Vagina (tissue), 2 donors: ENCODE data around the gene PPP1R2C. TPM values are rescaled to one million over a fixed set of nuclear protein-coding genes. Genes with fewer than 3 reads are reported as not detected.

Experiments used
- DNase-seq, 2 donors: peaks; one replicate each; pipeline ENCODE4 v3.0.0-alpha.2; 2017; ENCODE audit errors: extremely low spot score in 2 of 2
- H3K27ac ChIP-seq: fragments of 200-600 bp; sonication (generic); one replicate; pipeline ENCODE4 v1.5.1; 2019
- H3K27me3 ChIP-seq: fragments of 200-600 bp; sonication (generic); one replicate; pipeline ENCODE4 v1.5.1; 2019
- H3K36me3 ChIP-seq, 2 donors: fragments of 200-600 bp; sonication (generic); one replicate each; pipeline ENCODE4 v1.5.1; 2017 to 2019
- H3K4me1 ChIP-seq: fragments of 200-600 bp; sonication (generic); one replicate; pipeline ENCODE4 v1.5.1; 2019
- H3K4me3 ChIP-seq, 2 donors: fragments of 200-600 bp; sonication (generic); 1 replicate in 1 of 2; 2 replicates in 1 of 2; pipeline ENCODE4 v1.5.1; 2016 to 2019
- H3K9me3 ChIP-seq: fragments of 200-600 bp; sonication (generic); one replicate; pipeline ENCODE4 v1.5.1; 2019
- CTCF ChIP-seq, 3 experiments: fragments of 450-650 bp in 2 of 3; fragments of 200-600 bp in 1 of 3; sonication (generic) in 1 of 3; IDR thresholded peaks; one replicate each; pipeline ENCODE4 v1.5.1; 2017 to 2019; ENCODE audit warnings: antibody characterized with exemption in 3 of 3, mild to moderate bottlenecking in 2 of 3, moderate library complexity in 2 of 3
- POLR2A ChIP-seq, 2 donors: fragments of 450-650 bp; IDR thresholded peaks; one replicate each; pipeline ENCODE4 v1.6.1; 2017; ENCODE audit warnings: antibody characterized with exemption in 2 of 2, mild to moderate bottlenecking in 2 of 2, moderate library complexity in 2 of 2
- POLR2AphosphoS5 ChIP-seq, 2 donors: sonication (generic); formaldehyde crosslinking; IDR thresholded peaks; one replicate each; pipeline ENCODE4 v1.9.0; 2017; ENCODE audit warnings: antibody characterized with exemption in 2 of 2, mild to moderate bottlenecking in 2 of 2, low read depth in 1 of 2; ENCODE audit not compliant: insufficient read depth in 1 of 2
- intact Hi-C: fragments of 100-400 bp; cut with DNase I; formaldehyde crosslinking; loops from one replicate; pipeline ENCODE4 v1.15.1; 2023
- total RNA-seq: library from RNA; depleted of rRNA; stranded (reverse); fragments of >200 nt; gene quantifications from one replicate; pipeline ENCODE4 v1.2.3, GENCODE V29; 2016

Gene PPP1R2C
- not detected for total RNA-seq

GRCh38 chrX:42778096-42778495, at the start of gene PPP1R2C:
Gene PPP1R2C, minus strand, starts transcription at chrX:42778163. Its CDS starts 84 bp downstream, at chrX:42778079.
- no peak for TF ChIP-seq POLR2A (IDR thresholded peaks at IDR 0.05)
- no peak for TF ChIP-seq POLR2AphosphoS5 (IDR thresholded peaks at IDR 0.05; ENCODE audit: insufficient read depth in 1 of 2, low read depth in 1 of 2)
- TF ChIP-seq CTCF (IDR thresholded peaks at IDR 0.05) = no peak
- no peaks in the 10 kb centered on the region for H3K36me3 ChIP-seq
- no peaks in the 10 kb centered on the region for H3K9me3 ChIP-seq
- H3K4me3 ChIP-seq = no peak within 1 kb of the TSS
- intact Hi-C loops = no loop called here
- no peak within 1 kb of the TSS for H3K27ac ChIP-seq
- no peak for DNase-seq
- no peaks in the 10 kb centered on the region for H3K4me1 ChIP-seq
- no peaks in the 10 kb centered on the region for H3K27me3 ChIP-seq

- DNase-seq = no peak
- no peaks in the 10 kb centered on the region for H3K9me3 ChIP-seq
- intact Hi-C loops = no loop called here
Measured at GRCh38 chrX:42825201-42825600, 47.2 kb upstream of the PPP1R2C start.

GRCh38 chrX:42824541-42824940, 46.6 kb upstream of the PPP1R2C start:
- DNase-seq = no peak
- intact Hi-C loops = no loop called here
- Histone ChIP-seq H3K4me1 (no peaks in the 10 kb centered on the region), H3K27ac (no peak overlapping the region), H3K9me3 (no peaks in the 10 kb centered on the region), H3K27me3 (no peaks in the 10 kb centered on the region), H3K4me3 (no peak overlapping the region), H3K36me3 (no peaks in the 10 kb centered on the region)
- TF ChIP-seq CTCF (IDR thresholded peaks at IDR 0.05) = no peak
- no peak for TF ChIP-seq POLR2AphosphoS5 (IDR thresholded peaks at IDR 0.05; ENCODE audit: insufficient read depth in 1 of 2, low read depth in 1 of 2)
- no peak for TF ChIP-seq POLR2A (IDR thresholded peaks at IDR 0.05)

More at GRCh38 chrX:42825201-42825600, 47.2 kb upstream of the PPP1R2C start:
- Histone ChIP-seq H3K4me1 (no peaks in the 10 kb centered on the region), H3K36me3 (no peaks in the 10 kb centered on the region), H3K27ac (no peak overlapping the region), H3K4me3 (no peak overlapping the region), H3K27me3 (no peaks in the 10 kb centered on the region)
- no peak for TF ChIP-seq POLR2AphosphoS5 (IDR thresholded peaks at IDR 0.05; ENCODE audit: insufficient read depth in 1 of 2, low read depth in 1 of 2)
- no peak for TF ChIP-seq CTCF (IDR thresholded peaks at IDR 0.05)
- no peak for TF ChIP-seq POLR2A (IDR thresholded peaks at IDR 0.05)

GRCh38 chrX:42823443-42823842, 45.5 kb upstream of the PPP1R2C start:
- DNase-seq = no peak
- no peaks in the 10 kb centered on the region for H3K4me1 ChIP-seq
- H3K4me3 ChIP-seq = no peak overlapping the region
- intact Hi-C loops = no loop called here
- TF ChIP-seq CTCF (IDR thresholded peaks at IDR 0.05) = no peak
- TF ChIP-seq POLR2AphosphoS5 (IDR thresholded peaks at IDR 0.05; ENCODE audit: insufficient read depth in 1 of 2, low read depth in 1 of 2) = no peak
- TF ChIP-seq POLR2A (IDR thresholded peaks at IDR 0.05) = no peak
- H3K9me3 ChIP-seq = no peaks in the 10 kb centered on the region
- no peaks in the 10 kb centered on the region for H3K27me3 ChIP-seq
- no peak overlapping the region for H3K27ac ChIP-seq
- H3K36me3 ChIP-seq = no peaks in the 10 kb centered on the region

GRCh38 chrX:42821803-42822443, 44.0 kb upstream of the PPP1R2C start:
- TF ChIP-seq POLR2AphosphoS5 (IDR thresholded peaks at IDR 0.05; ENCODE audit: insufficient read depth in 1 of 2, low read depth in 1 of 2) = no peak
- no peak for TF ChIP-seq POLR2A (IDR thresholded peaks at IDR 0.05)
- TF ChIP-seq CTCF (IDR thresholded peaks at IDR 0.05) = no peak
- Histone ChIP-seq H3K27me3 (no peaks in the 10 kb centered on the region), H3K36me3 (no peaks in the 10 kb centered on the region), H3K9me3 (no peaks in the 10 kb centered on the region), H3K4me1 (no peaks in the 10 kb centered on the region), H3K4me3 (no peak overlapping the region), H3K27ac (no peak overlapping the region)
- no peak for DNase-seq
- intact Hi-C loops = no loop called here
